ENCODE measurements around the gene SLC6A1.

Gene SLC6A1

GRCh38 chr3:10992017-10992942 lies at the start of gene SLC6A1:
SLC6A1 (plus strand) TSS chr3:10992748; CDS start chr3:11017212, 24,464 bp downstream.
- DNase-seq = no peak

GRCh38 chr3:10944866-10945265 lies 47.7 kb upstream of the SLC6A1 start:
- DNase-seq = no peak

- peak; percentile 39 for DNase-seq
Observed at GRCh38 chr3:10945683-10946287, 46.8 kb upstream of the SLC6A1 start.

- DNase-seq = no peak
Observed at GRCh38 chr3:10946526-10946925, 46.0 kb upstream of the SLC6A1 start.

- no peak for DNase-seq
Observed at GRCh38 chr3:10948326-10948725, 44.2 kb upstream of the SLC6A1 start.

GRCh38 chr3:10949197-10949596 lies 43.4 kb upstream of the SLC6A1 start:
- no peak for DNase-seq

GRCh38 chr3:10950476-10951294 lies 41.9 kb upstream of the SLC6A1 start:
- DNase-seq = no peak

GRCh38 chr3:10951295-10951926 lies 41.1 kb upstream of the SLC6A1 start:
- DNase-seq = no peak

- DNase-seq = no peak
Observed at GRCh38 chr3:10952525-10952924, 40.0 kb upstream of the SLC6A1 start.

GRCh38 chr3:10954740-10955139 lies 37.8 kb upstream of the SLC6A1 start:
- DNase-seq = no peak

GRCh38 chr3:10955711-10956453 lies 36.7 kb upstream of the SLC6A1 start:
- no peak for DNase-seq

- no peak for DNase-seq
Observed at GRCh38 chr3:10956531-10956930, 36.0 kb upstream of the SLC6A1 start.

- no peak for DNase-seq
Observed at GRCh38 chr3:10956986-10957385, 35.6 kb upstream of the SLC6A1 start.

GRCh38 chr3:10957976-10958749 lies 34.4 kb upstream of the SLC6A1 start:
- DNase-seq = no peak

GRCh38 chr3:10960255-10960654 lies 32.3 kb upstream of the SLC6A1 start:
- no peak for DNase-seq

GRCh38 chr3:10961921-10962320 lies 30.6 kb upstream of the SLC6A1 start:
- DNase-seq = no peak

GRCh38 chr3:10962481-10963036 lies 30.0 kb upstream of the SLC6A1 start:
- no peak for DNase-seq

GRCh38 chr3:10964537-10965167 lies 27.9 kb upstream of the SLC6A1 start:
- no peak for DNase-seq

GRCh38 chr3:10968401-10968800 lies 24.1 kb upstream of the SLC6A1 start:
- DNase-seq = no peak

GRCh38 chr3:10970306-10970960 lies 22.1 kb upstream of the SLC6A1 start:
- no peak for DNase-seq

Measured in activated naive CD4-positive, alpha-beta T cell treated with anti-CD3 and anti-CD28 coated beads, Interleukin-2, amount 50 U/mL, for 16 hours (primary cell).